ENCODE data around the gene TRIM62. TPM values are rescaled to one million over a fixed set of nuclear protein-coding genes. Genes with fewer than 3 reads are reported as not detected.

Gene TRIM62
- total RNA-seq, 1 experiment from 2014 or later: 6.9 TPM

DNA sequence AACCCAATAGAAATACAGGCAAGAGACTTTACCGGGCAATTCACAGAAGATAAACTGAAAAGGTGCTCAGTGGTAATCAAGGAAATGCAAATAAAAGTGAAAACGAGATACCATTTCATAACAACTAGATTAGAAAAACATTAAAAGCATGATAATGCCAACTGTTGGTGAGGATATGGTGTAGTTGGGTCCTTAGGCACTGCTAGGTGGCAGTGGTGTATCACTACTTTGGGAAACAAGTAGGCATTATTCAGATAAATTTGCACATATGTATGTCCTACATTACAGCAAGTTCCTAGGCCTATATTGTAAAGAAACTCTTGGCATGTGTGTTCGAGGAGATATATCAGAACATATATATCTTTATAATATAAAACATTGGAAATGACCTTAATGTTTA is 69.9 kb downstream of the TRIM62 start:
- Histone ChIP-seq H2BK20ac (ENCODE audit: low read depth, low read length, poor library complexity, severe bottlenecking) (no peak overlapping the region), H2BK5ac (ENCODE audit: insufficient read length, low read length) (no peak overlapping the region), H3K56ac (ENCODE audit: insufficient read length, low read depth, low read length) (no peak overlapping the region), H3K4ac (ENCODE audit: low read depth, low read length) (no peak overlapping the region), H3K79me2 (ENCODE audit: insufficient read depth, low read length) (no peaks in the 10 kb centered on the region), H3K18ac (ENCODE audit: insufficient read length, low read depth, low read length) (no peak overlapping the region), H3K79me1 (ENCODE audit: insufficient read depth, low read depth, low read length, poor library complexity, severe bottlenecking) (no peaks in the 10 kb centered on the region), H3K23me2 (ENCODE audit: insufficient read length, low read depth, low read length, poor library complexity, severe bottlenecking) (no peaks in the 10 kb centered on the region), H4K8ac (replicated peaks; ENCODE audit: insufficient read length, low read depth, low read length) (no peak overlapping the region), H2BK12ac (ENCODE audit: insufficient read length, low read depth, low read length) (no peak overlapping the region), H3K27me3 (ENCODE audit: insufficient read depth, low read length) (no peaks in the 10 kb centered on the region), H2BK15ac (ENCODE audit: low read depth, low read length) (no peak overlapping the region), H3K23ac (ENCODE audit: insufficient read length, low read depth, low read length) (no peak overlapping the region), H2AFZ (ENCODE audit: low read length) (no peak overlapping the region), H3K14ac (ENCODE audit: insufficient read depth, low read length) (no peak overlapping the region), H3K27ac (ENCODE audit: insufficient read length, low read depth, low read length) (no peak overlapping the region), H4K91ac (ENCODE audit: insufficient read length, low read depth, low read length) (no peak overlapping the region), H2AK5ac (ENCODE audit: insufficient read length, low read length) (no peak overlapping the region), H3K4me1 (ENCODE audit: insufficient read depth, low read length) (no peaks in the 10 kb centered on the region), H3K4me2 (ENCODE audit: insufficient read depth, insufficient read length, low read length) (no peak overlapping the region), H4K5ac (ENCODE audit: insufficient read length, low read depth, low read length) (no peak overlapping the region), H3K9me3 (ENCODE audit: control insufficient read depth, low read depth, low read length) (no peaks in the 10 kb centered on the region), H3K9ac (ENCODE audit: extremely low read depth, insufficient read length, low read length) (no peak overlapping the region), H3T11ph (ENCODE audit: low read length) (no peak overlapping the region), H4K20me1 (ENCODE audit: control insufficient read depth, insufficient read depth, insufficient read length) (no peaks in the 10 kb centered on the region), H2BK120ac (ENCODE audit: low read depth, low read length, poor library complexity, severe bottlenecking) (no peak overlapping the region)
- no peak for DNase-seq
- WGBS (ENCODE audit: extremely low coverage, insufficient read length, low lambda C conversion rate): no CpG with 5 or more reads among the region's 3 CpGs
- H3K27me3 Mint-ChIP-seq (ENCODE audit: low read depth): peaks cover 17% of the 10 kb centered on the region
- no peak overlapping the region for H3K4me3 Mint-ChIP-seq
- H3K36me3 Mint-ChIP-seq (ENCODE audit: insufficient read depth in 1 of 3, low read depth in 3 of 3): no peaks in the 10 kb centered on the region; a peak in 1 of 7 replicates
- no peak overlapping the region for H3K27ac Mint-ChIP-seq
- TF ChIP-seq, protein P1, sequence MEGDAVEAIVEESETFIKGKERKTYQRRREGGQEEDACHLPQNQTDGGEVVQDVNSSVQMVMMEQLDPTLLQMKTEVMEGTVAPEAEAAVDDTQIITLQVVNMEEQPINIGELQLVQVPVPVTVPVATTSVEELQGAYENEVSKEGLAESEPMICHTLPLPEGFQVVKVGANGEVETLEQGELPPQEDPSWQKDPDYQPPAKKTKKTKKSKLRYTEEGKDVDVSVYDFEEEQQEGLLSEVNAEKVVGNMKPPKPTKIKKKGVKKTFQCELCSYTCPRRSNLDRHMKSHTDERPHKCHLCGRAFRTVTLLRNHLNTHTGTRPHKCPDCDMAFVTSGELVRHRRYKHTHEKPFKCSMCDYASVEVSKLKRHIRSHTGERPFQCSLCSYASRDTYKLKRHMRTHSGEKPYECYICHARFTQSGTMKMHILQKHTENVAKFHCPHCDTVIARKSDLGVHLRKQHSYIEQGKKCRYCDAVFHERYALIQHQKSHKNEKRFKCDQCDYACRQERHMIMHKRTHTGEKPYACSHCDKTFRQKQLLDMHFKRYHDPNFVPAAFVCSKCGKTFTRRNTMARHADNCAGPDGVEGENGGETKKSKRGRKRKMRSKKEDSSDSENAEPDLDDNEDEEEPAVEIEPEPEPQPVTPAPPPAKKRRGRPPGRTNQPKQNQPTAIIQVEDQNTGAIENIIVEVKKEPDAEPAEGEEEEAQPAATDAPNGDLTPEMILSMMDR (conservative IDR thresholded peaks at IDR 0.05): peak; percentile 53; the same call in 2 of the 3 replicates
- peaks cover 4% of the 10 kb centered on the region in 2 experiments; a peak in 3 of 5 replicates for H3K9me3 Mint-ChIP-seq
- no peaks in the 10 kb centered on the region for H3K4me1 Mint-ChIP-seq

Measured in H9 (cell line).